ENCODE measurements around the gene TMEM169.

DNA sequence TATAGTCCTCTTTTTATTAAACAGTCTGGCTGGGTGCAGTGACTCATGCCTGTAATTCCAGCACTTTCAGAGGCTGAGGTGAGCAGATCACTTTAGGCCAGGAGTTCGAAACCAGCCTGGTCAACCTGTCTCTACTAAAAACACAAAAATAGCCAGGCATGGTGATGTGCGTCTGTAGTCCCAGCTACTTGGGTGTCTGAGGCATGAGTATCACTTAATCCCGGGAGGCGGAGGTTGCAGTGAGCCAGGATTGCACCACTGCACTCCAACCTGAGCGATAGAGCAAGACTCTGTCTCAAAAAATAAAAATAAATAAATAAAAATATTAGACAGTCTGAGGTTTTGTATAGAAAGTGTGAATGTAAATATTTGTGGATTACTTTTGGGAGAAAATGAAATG is 45.2 kb downstream of the TMEM169 start:
- TF ChIP-seq, protein P1, sequence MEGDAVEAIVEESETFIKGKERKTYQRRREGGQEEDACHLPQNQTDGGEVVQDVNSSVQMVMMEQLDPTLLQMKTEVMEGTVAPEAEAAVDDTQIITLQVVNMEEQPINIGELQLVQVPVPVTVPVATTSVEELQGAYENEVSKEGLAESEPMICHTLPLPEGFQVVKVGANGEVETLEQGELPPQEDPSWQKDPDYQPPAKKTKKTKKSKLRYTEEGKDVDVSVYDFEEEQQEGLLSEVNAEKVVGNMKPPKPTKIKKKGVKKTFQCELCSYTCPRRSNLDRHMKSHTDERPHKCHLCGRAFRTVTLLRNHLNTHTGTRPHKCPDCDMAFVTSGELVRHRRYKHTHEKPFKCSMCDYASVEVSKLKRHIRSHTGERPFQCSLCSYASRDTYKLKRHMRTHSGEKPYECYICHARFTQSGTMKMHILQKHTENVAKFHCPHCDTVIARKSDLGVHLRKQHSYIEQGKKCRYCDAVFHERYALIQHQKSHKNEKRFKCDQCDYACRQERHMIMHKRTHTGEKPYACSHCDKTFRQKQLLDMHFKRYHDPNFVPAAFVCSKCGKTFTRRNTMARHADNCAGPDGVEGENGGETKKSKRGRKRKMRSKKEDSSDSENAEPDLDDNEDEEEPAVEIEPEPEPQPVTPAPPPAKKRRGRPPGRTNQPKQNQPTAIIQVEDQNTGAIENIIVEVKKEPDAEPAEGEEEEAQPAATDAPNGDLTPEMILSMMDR (IDR thresholded peaks at IDR 0.05), result no peak
- no peak for TF ChIP-seq EP300 (IDR thresholded peaks at IDR 0.05; ENCODE audit: low read depth)

Data from transverse colon (tissue), 3 donors.